ENCODE results near the gene TDRD9.

GRCh38 chr14:104016873-104017650, 88.8 kb downstream of the TDRD9 start:
- TF ChIP-seq CHD1 (IDR thresholded peaks at IDR 0.05; ENCODE audit: low read depth, low read length) = no peak
- no peak for TF ChIP-seq MXI1 (IDR thresholded peaks at IDR 0.05; ENCODE audit: borderline replicate concordance, low read depth, low read length)
- TF ChIP-seq CTCF (conservative IDR thresholded peaks at IDR 0.05; ENCODE audit: low read depth, low read length) = no peak
- no peak for TF ChIP-seq POLR2A (IDR thresholded peaks at IDR 0.05; ENCODE audit: low read depth, low read length)
- TF ChIP-seq NFE2L2 (IDR thresholded peaks at IDR 0.05; ENCODE audit: low read depth, low read length) = no peak
- no peak for TF ChIP-seq SMC3 (IDR thresholded peaks at IDR 0.05; ENCODE audit: low read depth, low read length)

Measured in IMR-90 (cell line).